ENCODE measurements around the gene MED31. TPM values are rescaled to one million over a fixed set of nuclear protein-coding genes. Genes with fewer than 3 reads are reported as not detected.
A peak's percentile ranks its signal among the peaks of the same experiment; 100 is the strongest.
"Not testable (repeated sequence)": the region's sequence is repeated elsewhere in the genome, so short reads cannot be mapped to it uniquely, and the experiment has no call there.

Gene MED31
- total RNA-seq, 1 donor from 2014 or later = 17.6 TPM

- no peak for DNase-seq (ENCODE audit: low read depth, low spot score)
Observed at GRCh38 chr17:6677158-6677831, 25.9 kb upstream of the MED31 start.

DNA sequence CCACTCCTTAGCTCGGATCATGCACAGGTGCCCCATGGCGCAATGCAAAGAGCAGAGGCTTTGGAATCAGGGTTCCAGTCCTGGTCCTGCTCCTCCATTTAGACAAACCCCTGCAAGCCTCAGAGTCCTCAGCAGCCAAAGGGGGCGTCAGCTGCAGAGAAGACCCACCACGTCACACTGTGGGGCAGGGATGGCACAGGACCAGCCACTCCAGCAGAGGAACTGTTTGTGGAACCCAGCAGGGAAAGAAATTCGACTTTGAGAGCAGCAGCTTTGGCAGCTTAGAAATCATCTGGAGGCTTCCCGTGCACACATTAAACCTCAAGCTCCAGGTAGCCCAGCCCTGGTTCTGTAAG is 25.4 kb upstream of the MED31 start:
- DNase-seq (ENCODE audit: low read depth, low spot score) = no peak

GRCh38 chr17:6675201-6675825 is 23.9 kb upstream of the MED31 start:
- DNase-seq (ENCODE audit: low read depth, low spot score) = no peak

GRCh38 chr17:6674586-6674985 is 23.2 kb upstream of the MED31 start:
- DNase-seq (ENCODE audit: low read depth, low spot score) = no peak

GRCh38 chr17:6671431-6671830 is 20.0 kb upstream of the MED31 start:
- DNase-seq (ENCODE audit: low read depth, low spot score) = no peak

GRCh38 chr17:6670999-6671398 is 19.6 kb upstream of the MED31 start:
- no peak for DNase-seq (ENCODE audit: low read depth, low spot score)

DNA sequence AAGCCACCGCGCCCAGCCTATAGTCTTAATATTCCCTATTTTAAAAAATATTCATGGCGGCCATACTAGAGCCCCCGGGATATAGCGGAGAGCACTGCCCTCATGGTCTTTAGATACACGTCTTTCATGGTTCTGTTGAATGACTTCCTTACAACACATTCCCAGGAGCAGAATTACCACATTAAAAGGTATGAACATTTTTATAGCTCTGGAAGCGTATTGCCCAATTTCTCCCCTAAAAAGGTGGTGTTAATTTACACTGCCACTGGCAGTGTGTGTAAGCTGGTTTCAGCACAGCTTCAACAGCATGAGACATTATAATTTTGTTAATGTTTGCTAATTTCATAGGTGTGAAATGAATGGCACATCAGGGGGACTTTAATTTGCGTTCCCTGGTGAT is 19.2 kb upstream of the MED31 start:
- no peak for DNase-seq (ENCODE audit: low read depth, low spot score)

GRCh38 chr17:6669479-6670212 is 18.2 kb upstream of the MED31 start:
- DNase-seq (ENCODE audit: low read depth, low spot score) = no peak

GRCh38 chr17:6668727-6669425 is 17.5 kb upstream of the MED31 start:
- DNase-seq (ENCODE audit: low read depth, low spot score) = no peak

DNA sequence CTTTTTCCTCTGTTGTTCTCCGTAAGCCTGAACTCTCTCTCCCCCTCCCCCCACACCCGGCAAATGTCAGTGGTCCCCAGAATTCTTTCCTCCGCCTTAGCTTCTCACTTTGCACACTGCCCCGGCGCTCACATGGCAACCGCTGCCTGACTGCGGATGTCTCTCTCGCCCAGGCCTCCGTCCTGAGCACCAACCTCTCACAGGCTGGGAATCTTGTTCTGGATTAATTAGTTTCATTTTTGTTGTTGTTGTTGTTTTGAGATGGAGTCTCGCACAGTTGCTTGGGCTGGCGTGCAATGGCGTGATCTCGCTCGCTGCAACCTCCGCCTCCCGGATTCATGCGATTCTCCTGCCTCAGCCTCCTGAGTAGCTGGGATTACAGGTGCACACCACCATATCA is 16.8 kb upstream of the MED31 start:
- DNase-seq (ENCODE audit: low read depth, low spot score) = no peak

DNA sequence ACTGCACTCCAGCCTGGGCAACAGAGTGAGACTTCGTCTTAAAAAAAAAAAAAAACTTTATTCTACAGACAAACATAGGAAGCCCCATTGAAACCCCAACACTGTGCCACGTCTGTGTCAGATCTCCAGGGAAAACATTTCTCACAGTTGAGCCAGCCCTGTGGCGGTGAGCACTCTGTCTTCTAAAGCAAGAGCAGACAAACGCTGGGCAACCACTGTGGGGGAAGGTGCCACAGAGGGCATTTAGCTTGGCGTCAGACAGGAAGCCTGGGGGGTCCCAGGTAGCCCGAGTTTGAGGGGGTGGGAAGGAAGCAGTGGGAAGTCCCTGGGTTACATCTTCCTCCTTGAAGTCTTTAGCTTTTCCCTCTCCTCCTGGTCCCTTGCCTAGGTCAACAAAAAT is 16.1 kb upstream of the MED31 start:
- DNase-seq (ENCODE audit: low read depth, low spot score) = no peak

DNA sequence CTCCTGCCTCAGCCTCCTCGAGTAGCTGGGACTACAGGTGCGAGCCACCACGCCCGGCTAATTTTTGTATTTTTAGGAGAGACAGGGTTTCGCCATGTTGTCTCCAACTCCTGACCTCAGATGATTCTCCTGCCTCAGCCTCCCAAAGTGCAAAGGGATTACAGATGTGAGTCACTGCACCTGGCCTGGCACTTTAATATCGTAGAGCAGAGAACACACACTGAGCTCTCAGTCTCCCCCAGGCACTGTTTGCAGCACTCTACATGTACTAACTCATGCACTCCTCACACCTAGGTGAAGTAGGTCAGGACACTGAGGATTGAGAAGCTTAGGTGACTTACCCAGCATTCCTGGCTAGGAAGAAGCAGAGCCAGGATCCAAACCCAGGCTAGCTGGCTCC is 15.2 kb upstream of the MED31 start:
- DNase-seq (ENCODE audit: low read depth, low spot score) = no peak

DNA sequence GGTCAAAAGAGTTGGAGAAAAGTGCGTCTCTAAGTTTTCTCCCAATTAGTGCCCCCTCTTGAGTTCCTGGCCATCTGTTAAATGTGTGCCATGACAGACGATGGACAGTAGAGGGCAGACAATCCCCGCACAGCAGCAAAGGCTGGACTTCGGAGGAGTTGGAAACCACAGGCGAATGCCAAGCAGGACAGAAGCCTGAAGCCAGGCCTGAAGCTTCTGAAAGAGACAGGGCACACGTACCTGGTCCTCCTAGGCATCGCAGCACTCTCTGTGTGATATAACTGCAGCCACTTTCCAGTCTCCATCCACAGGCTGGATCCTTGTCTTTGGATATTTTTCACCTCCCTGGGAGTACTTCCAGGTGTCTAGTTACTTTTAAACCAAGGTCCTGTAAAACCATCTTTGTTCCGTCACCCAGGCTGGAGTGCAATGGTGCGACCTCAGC is 14.7 kb upstream of the MED31 start:
- peak; percentile 39 for DNase-seq (ENCODE audit: low read depth, low spot score)

GRCh38 chr17:6663200-6663599 is 11.8 kb upstream of the MED31 start:
- not testable (repeated sequence) for DNase-seq (ENCODE audit: low read depth, low spot score)

DNA sequence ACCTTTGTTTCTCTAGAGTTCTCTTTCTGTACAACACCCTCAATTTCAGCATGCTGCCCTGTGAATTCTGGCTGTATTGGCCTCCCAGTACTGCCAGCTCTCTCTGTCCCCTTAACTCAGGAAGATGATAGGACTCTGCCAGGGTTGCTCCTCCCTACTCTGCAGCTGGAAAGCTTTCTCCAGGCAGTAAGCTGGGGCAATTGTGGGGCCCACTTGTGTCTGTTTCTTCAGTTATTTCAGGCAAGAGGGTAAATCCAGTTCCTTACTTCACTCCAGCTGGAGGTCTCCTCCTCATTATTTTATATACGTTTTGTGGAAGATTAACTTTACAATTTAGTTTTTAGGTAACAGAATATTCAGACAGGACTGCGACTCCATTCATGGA is 10.1 kb upstream of the MED31 start:
- DNase-seq (ENCODE audit: low read depth, low spot score) = no peak

GRCh38 chr17:6660805-6661463 is 9.5 kb upstream of the MED31 start:
- no peak for DNase-seq (ENCODE audit: low read depth, low spot score)

DNA sequence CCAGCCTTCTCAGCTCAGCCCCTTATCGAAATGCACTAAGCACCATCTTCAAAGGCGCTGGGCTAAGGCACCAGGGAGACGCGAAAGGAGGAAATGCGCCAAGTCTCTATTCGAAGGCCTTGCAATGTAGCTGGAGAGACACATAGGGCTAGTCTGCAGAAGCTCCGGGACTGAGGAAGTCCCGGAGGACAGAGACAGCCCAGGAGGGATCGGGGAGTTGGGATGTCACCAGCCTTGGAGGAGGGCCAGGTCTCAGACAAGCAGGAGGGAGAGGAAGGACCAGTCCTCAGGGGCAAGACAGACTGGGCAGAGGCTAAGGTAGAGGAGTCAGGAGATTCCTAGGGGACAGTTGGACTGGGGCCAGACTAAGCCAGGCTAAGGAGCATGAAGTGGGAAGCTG is 8.7 kb upstream of the MED31 start:
- DNase-seq (ENCODE audit: low read depth, low spot score) = no peak

- DNase-seq (ENCODE audit: low read depth, low spot score) = not testable (repeated sequence)
Observed at GRCh38 chr17:6658411-6658810, 7.0 kb upstream of the MED31 start.

DNA sequence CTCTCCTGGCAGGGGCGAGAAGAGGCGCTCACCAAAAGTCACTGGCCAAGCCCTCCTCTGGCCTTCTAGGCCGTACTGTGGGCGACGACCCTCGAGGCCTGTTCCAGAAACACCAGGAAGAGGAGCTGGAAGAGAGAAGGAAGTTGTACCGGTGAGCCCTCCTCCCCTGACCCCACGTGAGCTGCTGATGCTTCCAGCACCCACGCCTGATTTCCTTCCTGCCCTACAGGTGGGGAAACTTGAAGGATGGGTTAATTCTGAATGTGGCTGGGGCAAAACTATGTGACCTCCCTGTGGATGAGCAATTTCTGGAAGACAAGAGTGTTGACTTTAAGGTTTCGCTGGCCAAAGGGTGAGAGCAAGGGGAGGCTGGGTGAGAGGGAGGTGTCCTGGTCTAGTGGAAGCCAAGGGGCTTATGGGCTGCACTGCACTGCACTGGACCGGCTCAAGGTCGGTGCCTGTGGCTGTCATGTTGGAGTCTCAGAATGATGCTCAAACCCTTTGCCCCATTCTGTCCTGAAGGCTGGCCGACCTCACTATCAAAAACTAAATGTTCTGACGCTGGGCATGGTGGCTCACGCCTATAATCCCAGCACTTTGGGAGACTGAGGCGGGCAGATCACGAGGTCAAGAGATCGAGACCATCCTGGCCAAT is 6.4 kb upstream of the MED31 start:
- DNase-seq (ENCODE audit: low read depth, low spot score) = no peak

DNA sequence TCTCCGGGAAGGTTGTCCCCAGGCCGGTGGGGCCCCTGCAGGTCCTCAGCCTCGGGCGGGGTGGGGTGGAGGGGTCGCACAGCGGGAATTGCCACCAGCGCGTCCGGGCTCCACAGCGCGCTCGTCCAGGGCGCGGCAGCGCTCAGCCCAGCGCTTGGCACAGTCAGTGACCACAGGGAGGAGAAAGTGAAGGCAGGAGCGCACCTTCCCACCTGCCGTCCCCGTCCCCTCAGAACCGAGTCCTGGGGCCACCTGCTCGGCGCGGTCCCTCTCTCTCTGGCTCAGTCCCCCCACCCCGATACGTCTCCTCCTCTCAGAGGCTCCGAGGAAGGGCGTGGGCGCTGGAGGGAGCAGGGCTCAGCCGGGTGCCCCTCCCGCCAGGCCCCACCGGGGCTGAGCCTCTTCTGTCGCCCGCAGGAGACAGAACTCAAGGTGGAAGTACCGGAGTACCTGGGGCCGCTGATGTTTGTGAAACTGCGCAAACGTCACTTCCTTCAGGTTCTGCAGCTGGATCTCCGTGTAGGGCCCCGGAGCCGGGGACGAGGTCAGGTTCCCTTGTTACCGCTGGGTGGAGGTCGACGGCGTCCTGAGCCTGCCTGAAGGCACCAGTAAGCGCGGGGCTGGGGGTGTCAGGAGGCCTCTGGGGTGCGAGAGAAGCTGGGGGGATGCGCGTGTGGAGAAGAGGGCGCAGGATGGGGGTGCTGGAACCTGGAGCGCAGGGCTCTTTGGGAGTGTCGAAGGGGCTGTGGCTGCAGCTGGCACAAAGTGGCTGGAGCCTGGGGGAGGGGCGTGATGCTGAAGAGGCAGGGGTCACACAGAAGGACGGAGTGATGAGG is 5.6 kb upstream of the MED31 start:
- DNase-seq (ENCODE audit: low read depth, low spot score) = not testable (repeated sequence)
